ENCODE results near the gene LRRC23. TPM values are rescaled to one million over a fixed set of nuclear protein-coding genes. Genes with fewer than 3 reads are reported as not detected.

Gene LRRC23
- polyA plus RNA-seq, 3 donors: 4.9 to 6.8 (median 5.1) TPM

GRCh38 chr12:6899427-6899826, 5.2 kb upstream of the LRRC23 start:
- Histone ChIP-seq H3K27me3 (ENCODE audit: control insufficient read depth in 2 of 2, insufficient read depth in 2 of 2, low read length in 2 of 2) (no peaks in the 10 kb centered on the region), H2AFZ (ENCODE audit: insufficient read depth, low read depth, low read length, poor library complexity, severe bottlenecking) (no peak overlapping the region), H3K27ac (ENCODE audit: low read depth in 1 of 2, low read length in 2 of 2) (peak overlapping the region in 1 of 2 donors; percentile 20), H3K4me3 (replicated peaks in 1 of 3; ENCODE audit: low read depth in 2 of 3, low read length in 3 of 3) (peak overlapping the region in 1 of 3 experiments; percentile 3), H3K36me3 (replicated peaks in 1 of 2; ENCODE audit: control insufficient read depth in 1 of 2, insufficient read depth in 2 of 2, low read length in 2 of 2) (no peaks in the 10 kb centered on the region), H3K79me2 (ENCODE audit: insufficient read depth, low read length) (no peaks in the 10 kb centered on the region), H3K9me3 (replicated peaks in 1 of 2; ENCODE audit: control insufficient read depth in 1 of 2, insufficient read depth in 1 of 2, low read length in 2 of 2) (no peaks in the 10 kb centered on the region), H4K20me1 (ENCODE audit: insufficient read depth, low read length) (no peaks in the 10 kb centered on the region), H3K4me1 (ENCODE audit: control insufficient read depth in 1 of 2, insufficient read depth in 2 of 2, low read length in 2 of 2) (peaks cover 23 to 28% of the 10 kb centered on the region in 2 donors), H3K9ac (ENCODE audit: insufficient read depth, low read length, poor library complexity, severe bottlenecking) (no peak overlapping the region), H3K4me2 (replicated peaks; ENCODE audit: extremely low read depth, low read length, poor library complexity, severe bottlenecking) (peak overlapping the region; percentile 47)
- 79% methylated on average over 2 of the region's 5 CpGs for WGBS (ENCODE audit: insufficient coverage)
- TF ChIP-seq CTCF (IDR thresholded peaks at IDR 0.05): no peak
- Mint-ChIP-seq H3K27ac (peak overlapping the region; percentile 2 to 85 (median 80)), H3K9me3 (peaks cover 0 to 2% (median 0%) of the 10 kb centered on the region in 7 donors), H3K36me3 (peaks cover 0 to 3% of the 10 kb centered on the region in 2 donors), H3K4me3 (peak overlapping the region in 1 of 2 donors; percentile 46), H3K27me3 (ENCODE audit: low read depth in 3 of 3) (peaks cover 2 to 3% (median 2%) of the 10 kb centered on the region in 3 donors), H3K4me1 (peaks cover 15% of the 10 kb centered on the region)
- intact Hi-C loops (cut with micrococcal nuclease): no loop called here
- peak in 2 of 3 donors; percentile 44 to 66 for DNase-seq

- intact Hi-C loops (cut with micrococcal nuclease): loop anchor here in 1 of 2 donors (10.0 kb wide), 1 partner anchor 45 kb away; the partner anchor contains the start of genes CDCA3 and USP5
Measured at GRCh38 chr12:6899837-6900519, 4.6 kb upstream of the LRRC23 start.

More at GRCh38 chr12:6899837-6900519, 4.6 kb upstream of the LRRC23 start:
- peaks cover 21 to 26% of the 10 kb centered on the region in 2 donors for H3K4me1 ChIP-seq (ENCODE audit: control insufficient read depth in 1 of 2, insufficient read depth in 2 of 2, low read length in 2 of 2)
- H3K9ac ChIP-seq (ENCODE audit: insufficient read depth, low read length, poor library complexity, severe bottlenecking): no peak overlapping the region
- H3K9me3 ChIP-seq (replicated peaks in 1 of 2; ENCODE audit: control insufficient read depth in 1 of 2, insufficient read depth in 1 of 2, low read length in 2 of 2): no peaks in the 10 kb centered on the region
- DNase-seq: peak; percentile 64 to 86 (median 80)
- H3K4me2 ChIP-seq (replicated peaks; ENCODE audit: extremely low read depth, low read length, poor library complexity, severe bottlenecking): peak overlapping the region; percentile 47
- peak overlapping the region in 1 of 3 experiments; percentile 3 for H3K4me3 ChIP-seq (replicated peaks in 1 of 3; ENCODE audit: low read depth in 2 of 3, low read length in 3 of 3)
- peaks cover 0 to 3% of the 10 kb centered on the region in 2 donors for H3K36me3 Mint-ChIP-seq
- H3K79me2 ChIP-seq (ENCODE audit: insufficient read depth, low read length): no peaks in the 10 kb centered on the region
- H3K4me1 Mint-ChIP-seq: peaks cover 13% of the 10 kb centered on the region
- H3K27ac Mint-ChIP-seq: peak overlapping the region; percentile 2 to 85 (median 80)
- no peak overlapping the region for H2AFZ ChIP-seq (ENCODE audit: insufficient read depth, low read depth, low read length, poor library complexity, severe bottlenecking)
- H3K27me3 ChIP-seq (ENCODE audit: control insufficient read depth in 2 of 2, insufficient read depth in 2 of 2, low read length in 2 of 2): no peaks in the 10 kb centered on the region
- WGBS (ENCODE audit: insufficient coverage): 28% methylated on average over 4 of the region's 10 CpGs
- H4K20me1 ChIP-seq (ENCODE audit: insufficient read depth, low read length): no peaks in the 10 kb centered on the region
- H3K9me3 Mint-ChIP-seq: no peaks in the 10 kb centered on the region
- peak overlapping the region in 1 of 2 donors; percentile 20 for H3K27ac ChIP-seq (ENCODE audit: low read depth in 1 of 2, low read length in 2 of 2)
- H3K4me3 Mint-ChIP-seq: peak overlapping the region in 1 of 2 donors; percentile 46
- H3K36me3 ChIP-seq (replicated peaks in 1 of 2; ENCODE audit: control insufficient read depth in 1 of 2, insufficient read depth in 2 of 2, low read length in 2 of 2): no peaks in the 10 kb centered on the region
- TF ChIP-seq CTCF (IDR thresholded peaks at IDR 0.05): no peak
- H3K27me3 Mint-ChIP-seq (ENCODE audit: low read depth in 3 of 3): peaks cover 2 to 3% (median 2%) of the 10 kb centered on the region in 3 donors

All from CD14-positive monocyte (primary cell).